Activated B cell treated with CpG ODN at 0.5 μM for 24 hours (primary cell): Measurements from ENCODE around the gene MMEL1. TPM values are rescaled to one million over a fixed set of nuclear protein-coding genes. Genes with fewer than 3 reads are reported as not detected.

ENCODE experiments used
- ATAC-seq: fragments of 200-7000 bp; cut with Tn5 transposase; one replicate; pipeline ENCODE4 v1.10.0; 2021; ENCODE audit warnings: low read depth, mild to moderate bottlenecking, moderate library complexity
- CTCF ChIA-PET: fragments of 350-600 bp; sonication (Branson Sonifier 250); formaldehyde crosslinking; loops from one replicate; lab custom pipeline; 2021; ENCODE audit warnings: antibody characterized with exemption; lab: Charles Lee
- POLR2A ChIA-PET: fragments of 350-600 bp; sonication (Branson Sonifier 250); formaldehyde crosslinking; loops from one replicate; lab custom pipeline; 2021; ENCODE audit warnings: antibody characterized with exemption; lab: Charles Lee
- DNase-seq: peaks from one replicate; pipeline ENCODE4 v3.0.0; 2022
- H3K27ac Mint-ChIP-seq: one replicate; pipeline ENCODE4 v1.8.0; 2020; ENCODE audit warnings: mixed read lengths
- H3K27me3 Mint-ChIP-seq: one replicate; pipeline ENCODE4 v1.8.0; 2021; ENCODE audit warnings: mixed read lengths
- H3K36me3 Mint-ChIP-seq: one replicate; pipeline ENCODE4 v1.8.0; 2021; ENCODE audit warnings: low read depth, mixed read lengths
- H3K4me1 Mint-ChIP-seq: one replicate; pipeline ENCODE4 v1.8.0; 2021; ENCODE audit warnings: mixed read lengths
- H3K4me3 Mint-ChIP-seq: one replicate; pipeline ENCODE4 v1.8.0; 2020; ENCODE audit warnings: mild to moderate bottlenecking, mixed read lengths
- H3K9me3 Mint-ChIP-seq: one replicate; pipeline ENCODE4 v1.8.0; 2020; ENCODE audit warnings: mixed read lengths
- CTCF ChIP-seq: fragments of 200-600 bp; IDR thresholded peaks from one replicate; pipeline ENCODE4 v1.8.0; 2022; ENCODE audit warnings: antibody characterized with exemption, mild to moderate bottlenecking
- intact Hi-C: fragments of 100-400 bp; cut with micrococcal nuclease; formaldehyde crosslinking; loops from one replicate; pipeline ENCODE4 v1.15.1; 2024
- total RNA-seq: library from RNA; stranded (reverse); gene quantifications from 2 replicates; pipeline ENCODE4 v1.2.3, GENCODE V29; 2022

The MMEL1 gene
- total RNA-seq, 1 donor from 2014 or later = not detected

GRCh38 chr1:2544875-2545640, 87.8 kb downstream of the MMEL1 start:
- ATAC-seq (no peak), DNase-seq (no peak)
- intact Hi-C loops = loop anchor here (5.0 kb wide), 2 partner anchors 233 to 877 kb away; no protein-coding TSS in a partner anchor
- H3K27ac Mint-ChIP-seq = no peak overlapping the region
- TF ChIP-seq CTCF = no peak
- ChIA-PET POLR2A (interaction anchor here (0.6 to 8.0 kb wide), 12 partner anchors 11 to 356 kb away, joined by 3 to 209 read pairs (median 19); partner anchors contain the start of genes FAAP20, HES5, MORN1 and PANK4), CTCF (interaction anchor here (1.6 kb wide), 1 partner anchor 41 kb away, joined by 6 read pairs; the partner anchor contains the start of gene PRXL2B)
- no peak overlapping the region for H3K4me3 Mint-ChIP-seq
- H3K36me3 Mint-ChIP-seq = no peaks in the 10 kb centered on the region
- H3K9me3 Mint-ChIP-seq = no peaks in the 10 kb centered on the region
- peaks cover 6% of the 10 kb centered on the region for H3K27me3 Mint-ChIP-seq
- peaks cover 31% of the 10 kb centered on the region for H3K4me1 Mint-ChIP-seq

DNA sequence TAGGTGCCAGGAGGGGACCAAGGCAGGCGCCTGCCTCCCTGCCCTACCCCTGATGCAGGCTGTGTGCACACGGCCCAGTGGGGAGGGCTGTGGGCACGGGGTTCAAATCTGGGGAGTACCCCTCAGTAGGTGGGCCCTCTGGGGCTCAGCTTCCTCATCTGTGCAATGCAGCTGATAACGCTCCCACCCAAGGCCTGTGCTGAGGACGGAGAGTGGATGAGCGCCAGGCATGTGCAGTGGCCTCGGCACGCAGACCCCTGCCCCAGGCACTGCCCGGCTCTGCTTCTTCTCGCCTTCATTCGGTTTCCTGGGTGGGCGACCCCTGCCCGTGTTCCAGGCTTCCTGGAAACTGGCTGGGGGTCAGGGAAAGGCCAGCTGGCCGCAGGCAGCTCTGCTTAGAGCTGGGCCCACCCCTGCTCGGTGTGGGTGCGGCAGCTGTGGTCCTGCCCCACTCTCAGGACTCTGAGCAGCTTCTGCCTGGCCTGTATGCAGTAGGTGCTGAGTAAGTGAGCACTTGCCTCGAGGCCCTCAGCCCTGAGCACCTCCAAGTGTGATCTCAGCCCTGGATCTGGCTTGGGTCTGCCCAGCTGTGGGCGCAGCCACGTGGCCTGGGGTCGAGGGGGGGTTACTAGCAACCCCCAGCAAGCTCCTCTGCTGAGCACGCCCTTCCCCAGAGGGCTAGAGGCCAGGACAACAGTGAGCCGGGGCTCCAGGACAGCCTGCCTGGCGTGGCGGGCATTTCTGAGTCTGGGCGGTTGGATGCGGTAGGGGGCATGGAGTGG, 88.5 kb downstream of the MMEL1 start:
- CTCF ChIA-PET = interaction anchor here (1.6 kb wide), 1 partner anchor 42 kb away, joined by 6 read pairs; the partner anchor contains the start of gene PRXL2B
- no peak for ATAC-seq
- Mint-ChIP-seq H3K27ac (no peak overlapping the region), H3K9me3 (no peaks in the 10 kb centered on the region), H3K4me3 (no peak overlapping the region), H3K27me3 (peaks cover 6% of the 10 kb centered on the region), H3K4me1 (peaks cover 24% of the 10 kb centered on the region), H3K36me3 (no peaks in the 10 kb centered on the region)
- intact Hi-C loops = no loop called here
- no peak for TF ChIP-seq CTCF
- POLR2A ChIA-PET = interaction anchor here (0.6 to 8.0 kb wide), 4 partner anchors 10 to 121 kb away, joined by 3 to 209 read pairs (median 62); partner anchors contain the start of genes HES5, PANK4 and PRXL2B
- DNase-seq = no peak

DNA sequence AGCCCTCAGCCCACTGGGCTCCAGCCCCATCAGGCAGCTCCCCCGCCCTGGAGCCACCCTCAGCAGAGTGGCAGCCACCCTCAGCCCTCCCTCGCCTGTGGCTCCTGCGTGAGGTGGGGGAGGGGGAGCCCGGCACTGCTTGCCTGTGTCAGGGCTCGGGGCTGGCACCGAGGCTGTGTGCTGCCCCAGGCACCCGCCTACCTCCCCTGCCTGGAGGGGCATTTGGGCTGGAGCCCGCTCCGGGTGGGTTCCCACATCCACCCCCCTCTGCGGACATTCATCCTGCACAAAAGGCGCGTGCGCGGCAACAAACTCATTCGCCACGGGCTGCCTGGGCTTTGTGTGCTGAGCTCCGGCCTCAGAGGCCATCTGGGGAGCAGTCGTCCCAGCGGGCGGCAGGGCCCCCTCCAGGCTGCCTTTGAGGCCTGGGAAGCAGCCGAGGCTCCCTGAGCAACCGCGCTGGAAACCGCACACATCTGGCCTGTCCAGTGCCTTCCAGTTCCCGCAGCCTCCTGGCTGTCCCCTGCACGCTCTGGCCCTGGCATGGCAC, 89.2 kb downstream of the MMEL1 start:
- H3K36me3 Mint-ChIP-seq = no peaks in the 10 kb centered on the region
- no peak for TF ChIP-seq CTCF
- no peak overlapping the region for H3K4me3 Mint-ChIP-seq
- POLR2A ChIA-PET = interaction anchor here (1.6 to 8.0 kb wide), 3 partner anchors 15 to 41 kb away, joined by 8 to 209 read pairs (median 114); partner anchors contain the start of genes HES5, PANK4 and PRXL2B
- H3K27ac Mint-ChIP-seq = no peak overlapping the region
- ATAC-seq (no peak), DNase-seq (no peak)
- intact Hi-C loops = no loop called here
- CTCF ChIA-PET = no interaction called here
- peaks cover 6% of the 10 kb centered on the region for H3K27me3 Mint-ChIP-seq
- no peaks in the 10 kb centered on the region for H3K9me3 Mint-ChIP-seq
- peaks cover 17% of the 10 kb centered on the region for H3K4me1 Mint-ChIP-seq

GRCh38 chr1:2542246-2542915, 90.4 kb downstream of the MMEL1 start:
- intact Hi-C loops = no loop called here
- Mint-ChIP-seq H3K27me3 (peaks cover 6% of the 10 kb centered on the region), H3K27ac (no peak overlapping the region), H3K36me3 (no peaks in the 10 kb centered on the region), H3K4me3 (no peak overlapping the region), H3K9me3 (no peaks in the 10 kb centered on the region), H3K4me1 (peaks cover 7% of the 10 kb centered on the region)
- ATAC-seq (no peak), DNase-seq (no peak)
- TF ChIP-seq CTCF = no peak
- CTCF ChIA-PET = no interaction called here
- POLR2A ChIA-PET = interaction anchor here (1.6 kb wide), 1 partner anchor 16 kb away, joined by 8 read pairs; the partner anchor contains the start of gene PANK4
